Activated B cell treated with CpG ODN at 0.5 μM for 24 hours (primary cell): ENCODE results near the gene DNAH11. TPM values are rescaled to one million over a fixed set of nuclear protein-coding genes. Genes with fewer than 3 reads are reported as not detected.
"Not testable (repeated sequence)": the region's sequence is repeated elsewhere in the genome, so short reads cannot be mapped to it uniquely, and the experiment has no call there.

Source experiments
- ATAC-seq: fragments of 200-7000 bp; cut with Tn5 transposase; one replicate; pipeline ENCODE4 v1.10.0; 2021; ENCODE audit warnings: low read depth, mild to moderate bottlenecking, moderate library complexity
- CTCF ChIA-PET: fragments of 350-600 bp; sonication (Branson Sonifier 250); formaldehyde crosslinking; loops from one replicate; lab custom pipeline; 2021; ENCODE audit warnings: antibody characterized with exemption; lab: Charles Lee
- POLR2A ChIA-PET: fragments of 350-600 bp; sonication (Branson Sonifier 250); formaldehyde crosslinking; loops from one replicate; lab custom pipeline; 2021; ENCODE audit warnings: antibody characterized with exemption; lab: Charles Lee
- DNase-seq: peaks from one replicate; pipeline ENCODE4 v3.0.0; 2022
- H3K27ac Mint-ChIP-seq: one replicate; pipeline ENCODE4 v1.8.0; 2020; ENCODE audit warnings: mixed read lengths
- H3K27me3 Mint-ChIP-seq: one replicate; pipeline ENCODE4 v1.8.0; 2021; ENCODE audit warnings: mixed read lengths
- H3K36me3 Mint-ChIP-seq: one replicate; pipeline ENCODE4 v1.8.0; 2021; ENCODE audit warnings: low read depth, mixed read lengths
- H3K4me1 Mint-ChIP-seq: one replicate; pipeline ENCODE4 v1.8.0; 2021; ENCODE audit warnings: mixed read lengths
- H3K4me3 Mint-ChIP-seq: one replicate; pipeline ENCODE4 v1.8.0; 2020; ENCODE audit warnings: mild to moderate bottlenecking, mixed read lengths
- H3K9me3 Mint-ChIP-seq: one replicate; pipeline ENCODE4 v1.8.0; 2020; ENCODE audit warnings: mixed read lengths
- CTCF ChIP-seq: fragments of 200-600 bp; IDR thresholded peaks from one replicate; pipeline ENCODE4 v1.8.0; 2022; ENCODE audit warnings: antibody characterized with exemption, mild to moderate bottlenecking
- intact Hi-C: fragments of 100-400 bp; cut with micrococcal nuclease; formaldehyde crosslinking; loops from one replicate; pipeline ENCODE4 v1.15.1; 2024
- total RNA-seq: library from RNA; stranded (reverse); gene quantifications from 2 replicates; pipeline ENCODE4 v1.2.3, GENCODE V29; 2022

The DNAH11 gene
- total RNA-seq, 1 donor from 2014 or later, result not detected

DNA sequence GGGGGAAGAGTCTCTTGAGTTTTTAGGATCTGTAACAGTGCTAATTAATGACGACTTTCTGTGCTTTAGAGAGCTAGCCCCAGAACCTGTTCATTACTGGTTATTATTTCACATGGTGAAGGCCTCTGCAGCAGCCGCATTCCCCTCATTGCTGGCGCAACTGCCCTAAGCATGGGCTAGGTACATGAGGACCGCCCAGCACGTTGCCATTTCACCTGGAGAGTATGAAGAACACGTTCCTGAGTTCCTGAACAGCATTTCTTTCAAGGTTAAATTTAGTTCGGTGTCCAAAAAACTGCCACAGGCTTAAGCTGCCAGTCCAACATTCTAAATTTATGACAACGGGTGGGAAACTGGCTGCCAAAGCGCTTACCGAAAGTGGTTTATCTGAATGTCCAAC, 177.0 kb downstream of the DNAH11 start:
- Mint-ChIP-seq H3K27me3 (peaks cover 16% of the 10 kb centered on the region), H3K4me3 (no peak overlapping the region), H3K9me3 (no peaks in the 10 kb centered on the region), H3K4me1 (no peaks in the 10 kb centered on the region), H3K27ac (no peak overlapping the region), H3K36me3 (no peaks in the 10 kb centered on the region)
- CTCF ChIA-PET, result no interaction called here
- DNase-seq (no peak), ATAC-seq (no peak)
- intact Hi-C loops, result loop anchor here (5.0 kb wide), 1 partner anchor 282 kb away; no protein-coding TSS in a partner anchor
- no peak for TF ChIP-seq CTCF
- POLR2A ChIA-PET, result no interaction called here

DNA sequence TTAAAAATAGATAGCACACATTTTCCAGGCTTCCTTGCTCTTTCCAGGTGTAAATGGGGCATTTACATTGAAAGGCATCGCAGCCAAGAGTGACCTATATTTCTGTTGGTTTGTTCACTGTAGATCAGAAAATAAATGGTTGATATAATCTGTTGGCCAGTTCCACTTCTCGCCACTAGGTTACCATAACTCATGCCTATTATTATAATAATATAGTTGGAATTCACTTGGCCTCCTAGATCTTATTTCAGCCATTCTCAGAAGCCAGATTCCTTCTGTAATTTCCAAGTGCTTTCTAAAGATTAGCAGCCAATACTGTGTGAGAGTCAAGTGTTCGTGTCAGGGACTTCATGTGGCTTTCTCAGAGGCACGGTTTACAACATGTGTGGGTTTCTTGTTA, 179.5 kb downstream of the DNAH11 start:
- Mint-ChIP-seq H3K27me3 (peaks cover 6% of the 10 kb centered on the region), H3K27ac (no peak overlapping the region), H3K4me1 (no peaks in the 10 kb centered on the region), H3K4me3 (no peak overlapping the region), H3K9me3 (no peaks in the 10 kb centered on the region), H3K36me3 (no peaks in the 10 kb centered on the region)
- ChIA-PET POLR2A (no interaction called here), CTCF (no interaction called here)
- ATAC-seq (no peak), DNase-seq (no peak)
- TF ChIP-seq CTCF, result no peak
- intact Hi-C loops, result loop anchor here (5.0 kb wide), 1 partner anchor 280 kb away; no protein-coding TSS in a partner anchor

DNA sequence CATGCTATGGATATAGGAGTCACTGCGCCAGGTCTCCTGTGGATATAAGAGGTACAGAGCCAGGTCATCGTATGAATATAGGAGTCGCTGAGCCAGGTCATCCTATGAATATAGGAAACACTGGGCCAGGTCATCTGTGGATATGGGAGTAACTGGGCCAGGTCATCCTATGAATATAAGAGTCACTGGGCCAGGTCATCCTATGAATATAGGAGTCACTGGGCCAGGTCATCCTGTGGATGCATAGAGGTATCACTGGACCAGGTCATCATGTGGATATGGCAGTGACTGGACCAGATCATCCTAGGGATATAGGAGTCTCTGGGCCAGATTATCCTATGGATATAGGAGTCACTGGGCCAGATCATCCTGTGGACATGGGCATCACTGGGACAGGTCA, 181.7 kb downstream of the DNAH11 start:
- Mint-ChIP-seq H3K4me3 (no peak overlapping the region), H3K36me3 (no peaks in the 10 kb centered on the region), H3K27ac (no peak overlapping the region), H3K27me3 (peaks cover 6% of the 10 kb centered on the region), H3K4me1 (no peaks in the 10 kb centered on the region), H3K9me3 (no peaks in the 10 kb centered on the region)
- no peak for TF ChIP-seq CTCF
- ATAC-seq, result no peak
- POLR2A ChIA-PET, result no interaction called here
- intact Hi-C loops, result loop anchor here (5.0 kb wide), 1 partner anchor 278 kb away; no protein-coding TSS in a partner anchor
- no peak for DNase-seq
- CTCF ChIA-PET, result no interaction called here

GRCh38 chr7:21730399-21730798, 187.6 kb downstream of the DNAH11 start:
- intact Hi-C loops, result no loop called here
- no peak for TF ChIP-seq CTCF
- Mint-ChIP-seq H3K36me3 (no peaks in the 10 kb centered on the region), H3K4me1 (no peaks in the 10 kb centered on the region), H3K27ac (no peak overlapping the region), H3K9me3 (no peaks in the 10 kb centered on the region), H3K27me3 (peaks cover 5% of the 10 kb centered on the region), H3K4me3 (no peak overlapping the region)
- CTCF ChIA-PET, result no interaction called here
- ATAC-seq (no peak), DNase-seq (no peak)
- POLR2A ChIA-PET, result no interaction called here

GRCh38 chr7:21731977-21732376, 189.1 kb downstream of the DNAH11 start:
- no peak overlapping the region for H3K27ac Mint-ChIP-seq
- no peaks in the 10 kb centered on the region for H3K9me3 Mint-ChIP-seq
- intact Hi-C loops, result no loop called here
- H3K4me3 Mint-ChIP-seq, result no peak overlapping the region
- H3K4me1 Mint-ChIP-seq, result no peaks in the 10 kb centered on the region
- ChIA-PET CTCF (no interaction called here), POLR2A (no interaction called here)
- no peaks in the 10 kb centered on the region for H3K36me3 Mint-ChIP-seq
- no peak for DNase-seq
- peaks cover 5% of the 10 kb centered on the region for H3K27me3 Mint-ChIP-seq
- TF ChIP-seq CTCF, result no peak
- no peak for ATAC-seq

GRCh38 chr7:21732956-21733355, 190.1 kb downstream of the DNAH11 start:
- H3K4me1 Mint-ChIP-seq, ATAC-seq, H3K27me3 Mint-ChIP-seq, H3K4me3 Mint-ChIP-seq, CTCF ChIA-PET, POLR2A ChIA-PET, H3K27ac Mint-ChIP-seq, DNase-seq, H3K9me3 Mint-ChIP-seq, H3K36me3 Mint-ChIP-seq, intact Hi-C loops: not testable (repeated sequence)
